Muscle layer of duodenum (tissue), 2 donors: ENCODE data around the gene PDE6A.
A peak's percentile ranks its signal among the peaks of the same experiment; 100 is the strongest.

ENCODE experiments used
- H3K27ac ChIP-seq: one replicate; pipeline ENCODE4 v1.7.0; 2013; ENCODE audit warnings: mild to moderate bottlenecking, low read length
- H3K27me3 ChIP-seq: one replicate; pipeline ENCODE4 v1.7.0; 2013; ENCODE audit warnings: low read depth, mild to moderate bottlenecking, control low read depth, low read length
- H3K36me3 ChIP-seq, 2 donors: one replicate each; pipeline ENCODE4 v1.7.0; 2013; ENCODE audit warnings: low read length in 2 of 2, control low read depth in 1 of 2, mild to moderate bottlenecking in 1 of 2; ENCODE audit not compliant: insufficient read depth in 2 of 2, control insufficient read depth in 1 of 2
- H3K4me1 ChIP-seq, 2 donors: one replicate each; pipeline ENCODE4 v1.7.0; 2013; ENCODE audit warnings: low read length in 2 of 2, mild to moderate bottlenecking in 2 of 2, control low read depth in 1 of 2, moderate library complexity in 1 of 2; ENCODE audit not compliant: insufficient read depth in 2 of 2, control insufficient read depth in 1 of 2
- H3K4me3 ChIP-seq, 2 donors: one replicate each; pipeline ENCODE4 v1.7.0; 2013; ENCODE audit warnings: low read length in 2 of 2, low read depth in 1 of 2, mild to moderate bottlenecking in 1 of 2
- H3K9me3 ChIP-seq, 2 donors: one replicate each; pipeline ENCODE4 v1.7.0; 2013; ENCODE audit warnings: low read length in 2 of 2, control low read depth in 1 of 2, mild to moderate bottlenecking in 1 of 2; ENCODE audit not compliant: control insufficient read depth in 1 of 2
- donor health status: healthy.

Gene PDE6A

DNA sequence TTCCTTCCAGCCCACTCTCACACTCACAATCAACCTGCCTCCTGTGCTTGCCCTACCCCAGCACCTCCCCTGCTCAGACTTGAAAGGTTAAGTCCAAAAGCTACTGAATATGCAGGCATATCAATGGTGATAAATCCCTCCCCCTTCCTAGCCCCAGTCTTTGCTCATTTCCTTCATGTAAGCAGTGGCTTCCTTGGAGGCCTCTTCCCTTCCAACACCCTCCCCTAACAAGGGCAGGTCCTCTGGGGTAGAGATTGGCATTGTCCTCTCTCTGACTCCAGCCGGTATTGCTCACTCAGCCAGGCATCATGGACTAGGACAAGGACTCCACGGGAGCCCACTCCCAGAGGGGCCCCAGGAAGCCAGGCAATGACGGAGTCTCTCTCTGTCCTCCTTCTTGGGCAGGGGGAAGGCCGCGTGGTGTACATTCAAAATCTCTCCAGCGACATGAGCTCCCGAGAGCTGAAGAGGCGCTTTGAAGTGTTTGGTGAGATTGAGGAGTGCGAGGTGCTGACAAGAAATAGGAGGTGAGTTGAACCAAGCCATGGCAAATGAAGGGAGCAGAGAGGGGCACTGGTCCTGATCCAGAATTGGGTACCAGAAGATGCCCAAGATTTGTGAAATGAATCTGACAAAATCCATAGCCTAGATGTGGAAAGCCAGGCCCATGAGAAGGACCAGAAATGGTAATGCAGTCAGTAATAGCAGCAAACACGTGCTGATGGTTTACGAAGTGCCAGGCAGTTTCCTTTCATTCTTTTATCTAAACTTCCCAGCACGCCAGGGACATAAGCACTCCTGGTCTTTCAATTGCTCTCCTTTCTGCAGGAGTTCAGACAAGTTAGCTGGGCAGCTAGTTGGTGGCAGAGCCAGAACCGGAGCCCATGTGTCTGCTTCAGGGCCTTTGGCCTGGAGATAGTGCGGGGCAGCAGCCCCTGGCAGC, 102.5 kb downstream of the PDE6A start:
- Histone ChIP-seq H3K27ac (no peak overlapping the region), H3K36me3 (peaks cover 33 to 45% of the 10 kb centered on the region in 2 donors), H3K27me3 (no peaks in the 10 kb centered on the region), H3K4me1 (peaks cover 0 to 9% of the 10 kb centered on the region in 2 donors), H3K4me3 (no peak overlapping the region), H3K9me3 (no peaks in the 10 kb centered on the region)

GRCh38 chr5:149840226-149840825, 104.3 kb downstream of the PDE6A start:
- Histone ChIP-seq H3K27ac (peak overlapping the region; percentile 21), H3K9me3 (no peaks in the 10 kb centered on the region), H3K4me3 (no peak overlapping the region), H3K4me1 (peaks cover 0 to 9% of the 10 kb centered on the region in 2 donors), H3K27me3 (no peaks in the 10 kb centered on the region), H3K36me3 (peaks cover 31 to 43% of the 10 kb centered on the region in 2 donors)

- no peak overlapping the region for H3K4me3 ChIP-seq
- H3K9me3 ChIP-seq, result no peaks in the 10 kb centered on the region
- peaks cover 0 to 9% of the 10 kb centered on the region in 2 donors for H3K4me1 ChIP-seq
- H3K36me3 ChIP-seq, result peaks cover 25 to 43% of the 10 kb centered on the region in 2 donors
- peak overlapping the region; percentile 21 for H3K27ac ChIP-seq
- no peaks in the 10 kb centered on the region for H3K27me3 ChIP-seq
These were observed 104.8 kb downstream of the PDE6A start for GRCh38 chr5:149839761-149840160.

DNA sequence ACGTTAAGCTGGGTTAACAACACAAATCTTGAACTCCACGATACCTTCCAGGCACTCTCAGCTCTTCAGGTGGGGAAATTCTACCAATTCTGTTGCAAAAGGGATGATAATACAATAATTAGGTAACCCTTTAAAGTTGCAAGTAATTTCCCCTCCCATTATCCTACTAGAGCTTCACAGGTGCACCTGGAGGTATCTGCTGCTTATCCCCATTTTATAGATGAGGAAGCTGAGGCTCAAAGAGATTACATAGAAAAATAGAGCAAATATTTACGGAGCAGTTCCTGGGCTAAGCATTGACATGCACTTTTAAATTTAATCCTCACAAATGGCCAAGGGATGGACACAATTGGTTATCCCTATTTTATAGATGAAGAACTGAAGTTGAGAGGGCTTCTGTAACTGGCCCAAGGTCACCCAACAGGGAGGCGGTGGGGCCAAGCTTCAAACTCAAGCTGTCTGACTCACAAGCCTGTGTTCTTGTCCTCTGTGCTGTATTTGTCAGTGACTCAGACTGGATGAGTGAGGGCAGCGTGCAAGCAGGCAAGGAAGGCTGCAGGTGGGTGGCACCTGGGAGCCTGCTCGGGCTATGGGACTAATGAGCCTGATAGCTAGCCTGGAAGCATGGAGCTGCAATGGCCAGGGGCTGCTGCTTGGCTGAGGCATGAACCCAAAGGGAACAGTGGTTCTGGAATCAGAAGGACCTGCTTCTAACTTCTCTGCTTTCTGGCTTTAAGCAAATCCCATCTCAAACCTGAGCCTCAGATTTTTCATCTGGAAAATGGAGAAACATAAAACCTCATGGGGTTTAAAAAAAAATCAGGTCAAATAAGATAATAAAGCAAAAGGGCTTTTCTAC, 105.5 kb downstream of the PDE6A start:
- no peak overlapping the region for H3K4me3 ChIP-seq
- H3K27me3 ChIP-seq, result no peaks in the 10 kb centered on the region
- H3K9me3 ChIP-seq, result no peaks in the 10 kb centered on the region
- peaks cover 0 to 9% of the 10 kb centered on the region in 2 donors for H3K4me1 ChIP-seq
- H3K27ac ChIP-seq, result no peak overlapping the region
- H3K36me3 ChIP-seq, result peaks cover 23 to 43% of the 10 kb centered on the region in 2 donors

- no peak overlapping the region for H3K27ac ChIP-seq
- H3K9me3 ChIP-seq, result no peaks in the 10 kb centered on the region
- no peaks in the 10 kb centered on the region for H3K27me3 ChIP-seq
- H3K36me3 ChIP-seq, result peaks cover 32 to 43% of the 10 kb centered on the region in 2 donors
- H3K4me3 ChIP-seq, result no peak overlapping the region
- peaks cover 0 to 9% of the 10 kb centered on the region in 2 donors for H3K4me1 ChIP-seq
These were observed 106.8 kb downstream of the PDE6A start for GRCh38 chr5:149837680-149838269.

GRCh38 chr5:149836451-149837139, 108.0 kb downstream of the PDE6A start:
- H3K27ac ChIP-seq, result no peak overlapping the region
- H3K4me1 ChIP-seq, result peaks cover 0 to 9% of the 10 kb centered on the region in 2 donors
- no peak overlapping the region for H3K4me3 ChIP-seq
- H3K27me3 ChIP-seq, result no peaks in the 10 kb centered on the region
- no peaks in the 10 kb centered on the region for H3K9me3 ChIP-seq
- H3K36me3 ChIP-seq, result peaks cover 30 to 33% of the 10 kb centered on the region in 2 donors

DNA sequence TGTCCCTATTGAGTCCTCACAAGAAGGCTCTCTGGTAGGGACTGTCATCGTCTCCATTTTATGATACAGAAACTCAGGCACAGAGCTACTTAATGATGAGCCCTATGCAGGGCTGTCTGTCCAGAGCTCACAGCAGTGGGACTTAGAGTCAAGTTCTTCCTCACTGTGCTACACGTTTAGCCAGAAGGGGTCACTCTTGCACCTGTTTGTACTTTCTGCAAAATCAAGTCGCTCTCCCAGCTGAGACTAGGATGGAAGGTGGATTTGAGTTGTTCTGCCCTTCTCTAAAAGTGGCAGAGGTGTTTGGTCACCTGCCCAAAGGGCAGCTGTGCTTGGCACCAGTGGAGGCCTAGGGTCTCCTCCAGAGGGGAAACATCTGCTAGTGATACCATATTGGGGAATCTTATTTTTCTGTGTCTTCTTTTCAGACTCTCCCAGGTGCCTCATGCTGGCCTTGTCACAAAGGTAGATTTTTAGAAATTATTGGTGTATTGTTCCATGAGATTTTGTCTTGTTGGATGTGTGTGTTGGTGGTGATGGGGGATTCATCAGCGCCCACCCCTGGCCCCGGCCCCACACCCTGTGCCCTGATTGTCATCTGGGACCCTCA, 110.2 kb downstream of the PDE6A start:
- Histone ChIP-seq H3K27ac (no peak overlapping the region), H3K4me1 (peaks cover 0 to 3% of the 10 kb centered on the region in 2 donors), H3K27me3 (no peaks in the 10 kb centered on the region), H3K4me3 (no peak overlapping the region), H3K36me3 (peaks cover 31 to 32% of the 10 kb centered on the region in 2 donors), H3K9me3 (no peaks in the 10 kb centered on the region)

DNA sequence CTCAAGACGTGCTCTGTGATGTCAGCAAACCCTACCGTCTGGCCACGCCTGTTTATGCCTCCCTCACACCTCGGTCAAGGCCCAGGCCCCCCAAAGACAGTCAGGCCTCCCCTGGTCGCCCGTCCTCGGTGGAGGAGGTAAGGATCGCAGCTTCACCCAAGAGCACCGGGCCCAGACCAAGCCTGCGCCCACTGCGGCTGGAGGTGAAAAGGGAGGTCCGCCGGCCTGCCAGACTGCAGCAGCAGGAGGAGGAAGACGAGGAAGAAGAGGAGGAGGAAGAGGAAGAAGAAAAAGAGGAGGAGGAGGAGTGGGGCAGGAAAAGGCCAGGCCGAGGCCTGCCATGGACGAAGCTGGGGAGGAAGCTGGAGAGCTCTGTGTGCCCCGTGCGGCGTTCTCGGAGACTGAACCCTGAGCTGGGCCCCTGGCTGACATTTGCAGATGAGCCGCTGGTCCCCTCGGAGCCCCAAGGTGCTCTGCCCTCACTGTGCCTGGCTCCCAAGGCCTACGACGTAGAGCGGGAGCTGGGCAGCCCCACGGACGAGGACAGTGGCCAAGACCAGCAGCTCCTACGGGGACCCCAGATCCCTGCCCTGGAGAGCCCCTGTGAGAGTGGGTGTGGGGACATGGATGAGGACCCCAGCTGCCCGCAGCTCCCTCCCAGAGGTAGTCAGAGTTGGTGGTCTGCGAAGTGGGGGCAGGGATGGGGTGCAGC, 111.3 kb downstream of the PDE6A start:
- Histone ChIP-seq H3K27me3 (no peaks in the 10 kb centered on the region), H3K27ac (no peak overlapping the region), H3K36me3 (peaks cover 26 to 31% of the 10 kb centered on the region in 2 donors), H3K4me1 (peaks cover 3 to 4% of the 10 kb centered on the region in 2 donors), H3K9me3 (no peaks in the 10 kb centered on the region), H3K4me3 (no peak overlapping the region)

DNA sequence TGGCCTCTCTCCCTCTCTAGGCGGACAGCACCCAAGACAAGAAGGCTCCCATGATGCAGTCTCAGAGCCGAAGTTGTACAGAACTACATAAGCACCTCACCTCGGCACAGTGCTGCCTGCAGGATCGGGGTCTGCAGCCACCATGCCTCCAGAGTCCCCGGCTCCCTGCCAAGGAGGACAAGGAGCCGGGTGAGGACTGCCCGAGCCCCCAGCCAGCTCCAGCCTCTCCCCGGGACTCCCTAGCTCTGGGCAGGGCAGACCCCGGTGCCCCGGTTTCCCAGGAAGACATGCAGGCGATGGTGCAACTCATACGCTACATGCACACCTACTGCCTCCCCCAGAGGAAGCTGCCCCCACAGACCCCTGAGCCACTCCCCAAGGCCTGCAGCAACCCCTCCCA, 112.0 kb downstream of the PDE6A start:
- Histone ChIP-seq H3K4me3 (no peak overlapping the region), H3K4me1 (peaks cover 4 to 6% of the 10 kb centered on the region in 2 donors), H3K9me3 (no peaks in the 10 kb centered on the region), H3K27me3 (no peaks in the 10 kb centered on the region), H3K27ac (no peak overlapping the region), H3K36me3 (peaks cover 24 to 31% of the 10 kb centered on the region in 2 donors)
